HG03354 (cell line): ENCODE results near the gene REST.

Experiments
- ATAC-seq: cut with Tn5 transposase; IDR thresholded peaks from one replicate; pipeline ENCODE4 v1.9.1; 2021; ENCODE audit warnings: mild to moderate bottlenecking; ENCODE audit not compliant: unreplicated experiment, poor library complexity, severe bottlenecking

The REST gene

DNA sequence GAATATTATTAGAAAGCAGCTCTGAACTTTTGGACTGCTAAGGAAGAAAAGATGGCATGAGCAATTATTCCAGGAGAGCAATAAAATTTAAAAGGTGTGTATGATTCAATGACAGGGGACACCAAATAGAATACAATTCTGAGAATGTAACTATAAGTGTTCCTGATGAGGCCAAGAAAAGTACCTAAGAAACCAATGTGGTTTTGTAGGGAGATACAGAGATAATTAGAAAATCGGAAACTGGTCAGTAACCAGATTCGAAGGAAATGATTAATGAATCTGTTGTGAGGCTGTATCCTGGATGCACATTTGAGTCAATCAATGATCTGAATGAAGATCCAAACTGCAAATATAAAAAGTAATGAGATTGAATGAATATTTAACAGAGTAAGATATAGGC lies 63.7 kb downstream of the REST start:
- ATAC-seq: no peak

DNA sequence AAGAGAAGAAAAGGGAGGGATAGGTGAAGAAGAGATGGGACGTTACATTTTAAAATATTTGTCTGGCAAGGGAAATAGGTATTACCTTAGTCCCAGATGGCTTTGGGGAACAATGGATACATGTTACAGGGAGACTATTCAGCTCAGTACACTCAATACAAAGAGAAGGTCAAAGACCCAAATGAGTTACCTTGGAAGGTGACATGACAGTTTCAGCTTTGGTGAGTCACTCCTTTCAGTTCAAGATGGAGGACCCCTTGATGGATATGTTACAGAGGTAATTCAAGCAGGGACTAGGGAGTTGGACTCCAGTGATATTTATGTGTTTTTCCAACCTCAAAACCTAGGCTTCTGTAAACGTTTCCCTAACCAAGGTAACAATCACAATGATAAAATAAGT lies 64.7 kb downstream of the REST start:
- ATAC-seq: no peak

DNA sequence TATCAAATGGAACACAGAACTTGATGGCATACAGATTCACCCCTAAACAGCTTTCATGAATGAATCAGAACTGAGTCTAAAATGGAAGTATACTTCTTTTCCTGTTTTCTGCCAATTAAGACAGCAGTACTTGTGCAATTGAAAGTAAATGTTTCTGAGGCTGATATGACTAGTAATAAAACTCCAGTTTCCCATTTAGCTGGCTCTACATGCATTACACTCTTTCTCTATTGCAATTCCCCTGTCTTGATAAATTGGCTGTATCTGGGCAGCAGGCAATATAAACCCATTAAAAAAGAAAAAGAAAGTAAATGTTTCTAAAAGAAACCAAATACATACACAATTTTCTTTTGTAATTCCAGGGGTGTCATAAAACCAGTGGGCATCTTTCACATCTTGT lies 65.1 kb downstream of the REST start:
- no peak for ATAC-seq

GRCh38 chr4:56973336-56973735 lies 65.6 kb downstream of the REST start:
- ATAC-seq: no peak

GRCh38 chr4:56976283-56976836 lies 68.7 kb downstream of the REST start:
- ATAC-seq: no peak

DNA sequence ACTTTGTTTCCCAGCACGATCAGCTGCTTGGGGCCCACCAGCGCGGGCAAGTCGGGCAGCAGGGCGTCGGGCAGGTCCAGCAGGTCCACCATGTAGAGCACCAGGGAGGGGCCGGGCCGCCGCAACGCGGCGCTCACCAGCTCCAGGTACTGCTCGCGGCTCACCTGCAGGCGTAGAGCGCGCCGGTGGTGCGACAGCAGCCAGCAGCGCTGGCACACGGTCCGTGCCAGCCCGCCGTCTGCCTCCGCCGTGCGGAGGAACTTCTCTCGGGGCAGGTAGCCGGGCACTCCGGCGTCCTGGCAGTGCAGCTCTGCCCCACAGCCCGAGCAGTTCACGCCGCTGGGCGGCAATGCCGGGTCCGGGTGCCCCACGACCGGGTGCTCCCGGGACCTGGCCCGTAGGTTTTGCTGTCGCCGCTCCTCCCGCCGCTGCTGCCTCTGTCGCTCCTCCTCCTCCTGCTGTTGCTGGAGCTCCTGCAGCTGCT lies 69.2 kb downstream of the REST start:
- peak; percentile 35 for ATAC-seq

DNA sequence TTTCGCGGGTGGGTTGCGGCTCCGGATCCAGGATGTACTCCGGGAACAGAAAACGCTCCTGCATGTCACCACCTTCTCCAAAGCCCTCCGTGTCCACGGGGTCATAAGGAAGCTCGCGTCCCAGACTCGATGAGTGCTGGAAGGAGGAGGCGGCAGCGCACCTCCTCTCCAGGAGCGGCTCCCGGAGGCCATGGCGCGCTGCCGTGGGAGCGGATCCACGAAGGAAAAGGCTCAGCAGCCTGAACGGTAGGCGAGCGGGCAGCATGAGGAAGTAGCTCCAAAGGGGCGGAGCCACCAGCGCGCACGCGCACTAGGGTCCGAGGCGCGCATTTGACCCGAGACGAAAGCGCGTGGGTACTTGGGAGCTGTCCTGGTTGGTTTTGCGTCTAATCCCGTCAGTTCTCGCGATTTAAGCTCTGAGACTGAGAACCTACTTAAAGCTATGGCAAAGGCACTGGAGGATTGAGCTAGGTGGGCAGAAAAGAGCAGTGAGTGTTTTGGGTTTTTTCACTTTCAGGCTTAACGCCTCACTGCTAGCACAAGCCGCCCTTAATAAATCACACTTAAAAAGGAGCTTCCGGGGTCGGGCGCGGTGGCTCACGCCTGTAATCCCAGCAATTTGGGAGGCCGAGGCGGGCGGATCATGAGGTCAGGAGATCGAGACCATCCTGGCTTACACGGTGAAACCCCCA lies 69.8 kb downstream of the REST start, which contains the start of gene NOA1:
NOA1 (minus strand) TSS at position 286 of the 692 bp plus-strand sequence; CDS start at position 265, 21 bp downstream.
- peak; percentile 86 for ATAC-seq

GRCh38 chr4:56978750-56979303 lies 71.1 kb downstream of the REST start, which contains the start of gene POLR2B:
Gene POLR2B (plus strand): TSS chr4:56978896. CDS start chr4:56978986, 90 bp downstream.
- peak; percentile 48 for ATAC-seq

- no peak for ATAC-seq
Measured at GRCh38 chr4:56979421-56980072, 71.8 kb downstream of the REST start.

GRCh38 chr4:56981795-56982201 lies 74.1 kb downstream of the REST start:
- no peak for ATAC-seq

DNA sequence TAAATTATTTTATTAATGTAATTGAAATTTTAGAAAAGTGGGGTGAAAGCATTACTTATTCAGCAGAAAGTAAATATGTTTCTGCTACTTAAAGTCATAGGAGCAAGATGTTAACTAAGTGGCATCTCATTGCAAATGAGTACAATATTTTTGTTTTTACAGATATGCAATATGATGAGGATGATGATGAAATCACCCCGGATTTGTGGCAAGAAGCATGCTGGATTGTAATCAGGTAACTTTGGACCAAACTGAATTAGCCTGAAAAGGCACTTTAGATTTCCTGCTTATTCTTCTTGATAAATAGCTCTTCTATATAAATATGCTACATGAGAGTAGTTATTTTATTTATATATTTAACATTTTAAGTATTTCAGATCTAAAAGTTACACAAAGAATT lies 78.5 kb downstream of the REST start:
- ATAC-seq: no peak

DNA sequence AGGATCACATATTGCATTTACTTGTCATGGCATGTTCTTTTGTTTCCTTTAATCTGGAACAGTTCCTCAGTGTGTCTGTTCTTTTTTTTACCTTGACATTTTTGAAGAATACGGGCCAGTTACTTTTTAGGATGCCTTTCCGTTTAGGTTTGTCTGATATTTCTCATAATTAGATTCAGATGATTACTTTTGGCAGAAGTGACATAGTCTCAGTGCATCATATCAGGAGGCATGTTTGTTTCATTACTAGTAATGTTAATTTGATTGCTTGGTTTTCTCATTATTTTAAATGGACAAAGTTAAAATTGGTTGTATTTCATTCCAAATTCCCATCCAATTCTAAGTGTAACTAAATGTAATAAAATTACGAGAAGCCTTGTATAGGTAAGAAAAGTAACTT lies 79.3 kb downstream of the REST start:
- ATAC-seq: no peak

- ATAC-seq: no peak
Measured at GRCh38 chr4:56990109-56990905, 82.6 kb downstream of the REST start.

DNA sequence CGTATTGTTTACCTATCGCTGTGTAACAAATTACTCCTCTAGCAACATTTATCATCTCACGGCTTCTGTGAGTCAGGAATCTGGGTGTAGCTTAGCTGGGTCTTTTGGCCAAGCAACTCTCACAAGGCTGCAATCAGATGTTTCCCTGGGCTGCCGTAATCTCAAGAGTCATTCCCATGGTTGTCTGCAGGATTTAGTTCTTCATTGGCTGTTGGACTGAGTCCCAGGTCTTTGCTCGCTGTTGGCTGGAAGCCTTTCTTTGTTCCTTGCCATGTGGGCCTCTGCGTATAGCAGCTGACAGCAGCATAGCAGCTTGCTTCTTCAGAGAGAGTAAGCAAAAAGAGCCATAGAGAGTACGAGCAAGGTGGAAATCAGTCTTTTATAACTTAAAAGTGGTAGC lies 87.8 kb downstream of the REST start:
- no peak for ATAC-seq

DNA sequence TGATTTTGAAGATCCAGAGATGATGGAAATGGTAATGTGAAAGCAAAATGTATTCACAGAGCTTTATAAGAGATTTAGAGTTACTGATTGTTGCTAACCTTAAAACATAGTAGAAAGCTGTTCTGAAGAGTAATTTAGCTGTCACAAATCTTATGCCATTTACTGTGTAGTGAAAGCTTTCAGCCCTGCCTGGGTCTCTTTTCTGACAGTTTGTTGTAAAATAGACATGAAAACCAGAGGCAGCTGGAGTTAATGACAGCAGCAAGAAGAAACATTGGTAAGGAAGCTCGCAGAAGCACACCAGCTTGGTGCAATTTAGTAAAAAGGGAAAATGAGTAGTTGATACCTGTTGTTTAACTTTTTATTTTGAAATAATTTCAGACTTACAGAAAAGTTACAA lies 92.1 kb downstream of the REST start:
- no peak for ATAC-seq

GRCh38 chr4:57013543-57014120 lies 105.9 kb downstream of the REST start:
- ATAC-seq: no peak
